ENCODE measurements around the gene ANKRD22. TPM values are rescaled to one million over a fixed set of nuclear protein-coding genes. Genes with fewer than 3 reads are reported as not detected.

Gene ANKRD22
- total RNA-seq, 1 donor from 2014 or later: not detected

- peak; percentile 93 for DNase-seq
These were observed 16.3 kb downstream of the ANKRD22 start for GRCh38 chr10:88835096-88835909.

GRCh38 chr10:88833723-88834122 is 17.9 kb downstream of the ANKRD22 start:
- DNase-seq: no peak

DNA sequence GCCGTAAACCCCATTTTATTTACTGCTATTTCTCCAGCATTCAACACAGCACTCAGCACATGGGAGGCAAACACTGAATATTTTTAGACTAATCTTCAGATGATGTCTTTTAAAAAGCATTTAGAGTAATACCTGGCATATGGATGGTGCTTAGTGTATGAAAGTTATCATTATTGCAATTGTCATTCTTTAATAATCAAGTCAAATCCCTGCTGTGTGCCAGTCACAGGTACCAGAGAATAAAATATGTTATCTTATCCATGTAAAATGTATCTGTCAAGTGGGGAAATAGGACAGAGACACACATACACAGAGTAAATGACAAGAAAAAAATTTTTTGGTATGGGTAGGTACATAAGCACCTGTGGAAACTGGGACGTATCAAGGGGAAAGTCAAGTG is 18.5 kb downstream of the ANKRD22 start:
- no peak for DNase-seq

DNA sequence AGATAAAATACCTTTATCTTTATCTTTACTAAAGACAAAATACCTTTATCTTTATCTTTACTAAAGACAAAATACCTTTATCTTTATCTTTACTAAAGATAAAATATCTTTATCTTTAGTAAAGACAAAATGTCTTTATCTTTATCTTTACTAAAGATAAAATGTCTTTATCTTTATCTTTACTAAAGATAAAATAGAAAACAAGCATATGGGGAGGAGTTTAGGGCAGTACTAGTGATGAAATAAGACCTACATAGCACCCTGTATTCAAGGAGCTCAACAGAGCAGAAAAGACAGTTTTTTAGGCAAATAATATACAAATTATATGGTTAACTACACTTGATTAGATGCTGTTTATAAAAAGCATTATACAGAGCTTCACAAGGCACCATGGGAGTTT is 19.3 kb downstream of the ANKRD22 start:
- no peak for DNase-seq

GRCh38 chr10:88831709-88832108 is 19.9 kb downstream of the ANKRD22 start:
- DNase-seq: no peak

GRCh38 chr10:88830643-88831268 is 20.9 kb downstream of the ANKRD22 start:
- DNase-seq: no peak

- no peak for DNase-seq
These were observed 23.3 kb downstream of the ANKRD22 start for GRCh38 chr10:88828310-88828709.

DNA sequence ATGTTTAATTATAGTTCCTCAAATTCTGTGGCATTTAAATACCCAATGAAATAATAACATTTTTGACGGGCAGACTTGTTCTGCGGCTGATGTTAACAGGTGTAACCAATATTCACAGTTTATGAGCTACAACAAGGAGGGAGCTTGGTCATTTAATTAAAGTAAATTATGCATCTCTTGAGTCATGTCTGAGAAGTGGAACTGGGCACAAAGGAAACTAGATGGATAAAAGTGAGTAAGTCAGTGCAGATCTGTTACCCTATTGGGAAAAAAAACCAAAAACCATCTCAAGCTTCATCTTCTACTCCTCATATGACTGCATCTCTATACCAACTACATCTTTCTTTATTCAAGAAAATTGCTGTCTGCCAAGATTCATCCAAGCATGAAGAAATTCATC is 24.0 kb downstream of the ANKRD22 start:
- no peak for DNase-seq

DNA sequence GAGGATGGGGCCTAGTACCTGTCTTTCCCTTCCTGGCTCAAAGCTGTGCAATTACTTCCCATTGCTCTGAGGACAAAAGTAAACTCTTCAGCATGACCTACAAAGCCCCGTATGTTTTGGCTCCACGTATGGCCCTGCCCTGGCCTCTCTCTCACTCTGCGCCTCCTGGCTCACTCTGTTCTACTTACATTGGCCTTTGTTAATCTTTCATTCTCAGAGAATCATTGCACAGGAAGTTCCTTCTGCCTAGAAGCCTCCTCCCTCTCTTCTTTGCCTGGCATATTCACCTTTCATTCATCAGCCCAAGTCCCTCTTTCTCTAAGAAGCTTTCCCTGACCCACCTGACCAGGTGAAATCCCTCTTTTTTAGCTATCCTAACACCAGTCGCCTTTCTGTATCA is 25.3 kb downstream of the ANKRD22 start:
- DNase-seq: no peak

DNA sequence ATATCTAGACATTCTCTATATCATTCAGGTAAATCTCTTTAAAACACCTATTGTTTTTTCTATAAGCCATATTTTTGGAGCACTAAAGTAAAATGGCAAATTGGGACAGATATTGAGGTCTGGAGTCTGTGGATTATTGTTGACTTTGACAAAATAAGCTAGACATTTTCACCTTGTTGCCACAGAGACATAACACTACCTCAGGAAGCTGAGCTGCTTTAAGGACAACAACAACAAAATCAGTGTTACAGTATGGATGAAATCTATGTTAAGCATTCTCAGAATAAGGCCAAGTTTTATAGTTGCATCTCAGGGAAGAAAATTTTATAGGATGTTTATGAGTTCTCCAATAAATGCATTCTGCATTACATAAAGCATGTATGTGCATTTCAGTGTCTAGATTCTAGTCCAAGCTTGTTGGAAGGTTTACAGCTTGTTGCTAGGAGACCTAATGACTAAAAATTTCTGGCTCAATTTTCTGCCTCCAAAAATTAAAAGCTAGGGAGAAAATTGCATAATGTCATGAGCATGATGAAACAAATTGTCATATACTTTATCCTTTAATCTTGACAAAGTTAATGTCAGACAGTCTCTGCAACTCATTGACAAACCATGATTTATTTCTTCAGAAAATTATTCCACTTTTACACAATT is 30.8 kb downstream of the ANKRD22 start:
- DNase-seq: no peak

GRCh38 chr10:88819290-88819689 is 32.4 kb downstream of the ANKRD22 start:
- no peak for DNase-seq

GRCh38 chr10:88813200-88813599 is 38.4 kb downstream of the ANKRD22 start:
- DNase-seq: no peak

DNA sequence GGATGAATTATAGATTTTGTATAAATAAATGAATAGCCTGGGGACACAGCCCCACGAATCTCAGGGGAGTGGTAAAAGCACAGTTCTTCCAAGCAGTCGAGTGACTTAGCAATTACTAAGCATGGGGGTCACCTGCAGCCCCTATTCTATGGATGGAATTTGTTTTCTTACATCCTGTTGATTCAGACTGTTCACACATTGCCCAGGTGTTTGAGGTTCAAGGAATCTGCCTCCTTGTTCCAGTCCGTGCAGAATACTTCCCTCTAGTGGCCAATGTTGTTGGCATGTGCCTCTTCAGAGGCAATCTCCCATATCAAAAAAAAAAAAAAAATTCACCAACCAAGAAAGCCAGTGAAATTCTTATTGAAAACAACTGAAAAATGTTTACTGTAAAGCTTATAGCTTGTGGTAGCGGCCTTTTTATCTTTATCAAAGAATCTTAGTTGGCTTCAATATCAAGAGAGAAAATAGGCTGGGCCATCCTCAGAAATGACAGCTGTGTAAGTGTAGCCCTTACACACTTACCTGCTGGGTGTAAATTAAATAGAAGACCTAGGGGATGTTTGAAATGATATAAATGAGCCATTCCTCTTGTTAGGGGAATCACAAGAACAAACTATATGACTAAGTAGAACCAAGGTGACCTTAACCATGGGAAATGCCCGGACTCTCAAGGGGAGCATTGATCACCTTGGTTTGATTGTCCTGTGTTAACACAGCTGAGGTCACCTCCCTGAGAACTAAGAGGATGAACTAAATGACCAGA is 41.3 kb downstream of the ANKRD22 start:
- DNase-seq: peak; percentile 74

- DNase-seq: no peak
These were observed 42.0 kb downstream of the ANKRD22 start for GRCh38 chr10:88809621-88810020.

GRCh38 chr10:88805924-88806323 is 45.7 kb downstream of the ANKRD22 start:
- DNase-seq: no peak

DNA sequence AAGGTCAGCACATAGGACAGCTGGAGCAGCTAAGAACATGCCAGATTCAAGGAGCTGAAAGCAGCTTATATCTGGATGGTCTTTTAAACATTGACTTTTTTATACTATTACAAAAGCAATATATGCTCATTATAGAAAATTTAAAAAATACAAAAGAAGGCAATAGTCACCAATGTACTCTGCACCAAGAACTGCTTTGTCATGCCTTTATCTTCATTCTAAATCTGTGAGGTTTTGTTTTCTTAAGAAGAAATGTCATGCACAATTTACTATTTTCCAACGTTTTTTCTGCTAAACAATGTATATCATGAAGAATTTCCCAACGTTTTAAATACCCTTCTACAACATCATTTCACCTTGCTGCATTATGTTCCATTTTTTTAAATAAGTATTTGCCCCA is 46.3 kb downstream of the ANKRD22 start:
- DNase-seq: no peak

- no peak for DNase-seq
These were observed 47.4 kb downstream of the ANKRD22 start for GRCh38 chr10:88804083-88804812.

DNA sequence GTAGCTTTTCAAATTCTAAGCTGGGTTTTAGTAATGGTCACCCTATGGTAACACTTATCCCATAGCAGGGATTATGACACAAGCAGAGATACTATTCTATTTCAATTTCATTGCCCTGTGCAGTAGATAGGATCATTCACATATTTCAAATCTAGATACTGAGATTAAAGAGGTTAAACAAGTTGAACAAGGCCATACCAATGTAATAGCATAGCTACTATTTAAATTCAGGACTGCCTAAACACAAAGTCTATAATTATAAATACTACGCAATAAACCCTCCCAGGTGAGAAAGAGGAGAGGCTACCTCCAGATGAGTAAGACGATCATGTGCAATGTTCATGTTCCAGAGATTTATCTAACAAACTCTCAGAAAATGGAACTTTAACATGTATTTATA is 48.0 kb downstream of the ANKRD22 start:
- no peak for DNase-seq

GRCh38 chr10:88802523-88803285 is 48.9 kb downstream of the ANKRD22 start, which contains the start of gene LIPM:
Gene LIPM, plus strand, starts transcription at chr10:88802730. Its CDS starts 167 bp downstream, at chr10:88802897.
- no peak for DNase-seq

DNA sequence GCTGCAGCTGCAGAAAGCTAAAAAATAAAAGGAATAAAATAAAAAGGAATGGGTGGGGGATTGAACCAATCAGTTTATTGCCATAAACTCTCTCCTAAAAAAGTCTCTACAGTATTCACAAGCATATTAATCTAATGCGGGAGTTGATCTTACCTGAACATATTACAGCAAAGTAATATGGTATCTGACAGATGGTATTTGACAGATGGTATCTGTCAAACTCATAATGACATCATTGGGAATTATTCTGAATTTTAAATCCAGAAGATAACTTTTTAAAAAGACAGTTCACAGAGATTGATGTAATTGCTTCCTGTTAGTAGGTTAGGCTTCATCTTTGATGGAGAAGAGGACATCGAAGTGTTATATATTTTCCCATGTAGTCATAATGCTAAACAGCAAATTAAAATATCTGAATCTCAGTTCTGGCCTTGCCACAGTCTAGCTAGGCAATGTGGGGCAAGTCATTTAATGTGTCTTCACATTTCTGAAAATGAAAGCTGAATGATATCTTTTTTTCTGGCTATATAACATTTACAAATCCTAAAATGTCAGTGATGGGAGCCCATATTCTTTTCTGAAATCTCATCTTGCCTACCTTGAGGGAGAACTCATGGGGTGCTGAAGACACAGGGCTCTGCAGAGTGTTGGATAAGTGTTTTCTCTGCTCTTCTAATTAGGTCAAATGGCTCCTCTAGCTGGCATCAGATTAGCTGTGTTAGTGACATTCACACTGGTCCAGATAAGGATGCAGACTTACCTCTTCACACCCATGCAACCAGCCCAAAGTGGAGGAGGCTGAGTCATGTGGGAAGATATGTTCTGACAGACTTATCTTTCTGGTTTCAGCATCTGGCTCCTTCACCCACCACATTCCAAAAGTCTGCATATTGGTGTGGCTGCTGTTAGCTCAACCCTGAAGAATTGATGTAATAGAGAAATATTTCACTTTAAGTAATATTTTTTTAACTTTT is 51.2 kb downstream of the ANKRD22 start:
- no peak for DNase-seq

Data from dermis blood vessel endothelial cell (primary cell).